Measurements from ENCODE around the gene CACNA1S.

CACNA1S gene

DNA sequence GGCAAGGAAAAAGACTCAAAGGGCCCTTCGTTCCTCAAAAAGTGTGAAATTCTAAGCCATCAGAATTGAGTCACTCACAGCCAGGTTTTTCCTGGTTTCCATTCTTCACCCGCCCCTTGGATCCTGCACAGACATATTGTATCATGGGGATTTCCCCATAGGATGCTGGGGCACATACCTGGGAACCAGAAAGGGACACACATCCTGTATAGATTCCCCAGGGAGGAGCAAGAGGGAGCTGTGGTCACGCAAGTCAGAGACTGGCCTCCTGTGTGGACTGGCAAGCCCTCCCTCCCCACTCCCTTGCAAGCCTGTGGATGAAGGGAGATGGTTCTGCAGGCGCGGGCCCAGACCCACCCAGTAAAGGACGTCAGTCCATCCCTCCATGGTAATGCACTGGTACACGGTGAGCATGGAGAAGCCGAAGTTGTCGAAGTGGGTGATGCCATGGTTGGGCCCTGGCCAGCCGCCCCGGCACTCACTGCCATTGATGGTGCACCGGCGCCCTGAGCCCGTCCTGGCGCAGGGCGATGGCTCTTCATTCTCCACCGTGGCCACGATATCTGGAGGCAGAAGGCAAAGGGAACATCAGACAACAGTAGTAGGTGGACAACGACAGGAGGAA lies 23.2 kb downstream of the CACNA1S start:
- no peaks in the 10 kb centered on the region for H3K9me2 ChIP-seq (ENCODE audit: low read depth, low read length)
- H3K9ac ChIP-seq (ENCODE audit: low read length) = no peak overlapping the region
- H3K27ac ChIP-seq (ENCODE audit: low read depth, low read length, poor library complexity, severe bottlenecking) = no peak overlapping the region
- H3F3A ChIP-seq (ENCODE audit: insufficient read depth, low read length) = no peaks in the 10 kb centered on the region
- no peak for TF ChIP-seq EZH2 (IDR thresholded peaks at IDR 0.05; ENCODE audit: borderline replicate concordance, low read length)
- TF ChIP-seq, protein P1, sequence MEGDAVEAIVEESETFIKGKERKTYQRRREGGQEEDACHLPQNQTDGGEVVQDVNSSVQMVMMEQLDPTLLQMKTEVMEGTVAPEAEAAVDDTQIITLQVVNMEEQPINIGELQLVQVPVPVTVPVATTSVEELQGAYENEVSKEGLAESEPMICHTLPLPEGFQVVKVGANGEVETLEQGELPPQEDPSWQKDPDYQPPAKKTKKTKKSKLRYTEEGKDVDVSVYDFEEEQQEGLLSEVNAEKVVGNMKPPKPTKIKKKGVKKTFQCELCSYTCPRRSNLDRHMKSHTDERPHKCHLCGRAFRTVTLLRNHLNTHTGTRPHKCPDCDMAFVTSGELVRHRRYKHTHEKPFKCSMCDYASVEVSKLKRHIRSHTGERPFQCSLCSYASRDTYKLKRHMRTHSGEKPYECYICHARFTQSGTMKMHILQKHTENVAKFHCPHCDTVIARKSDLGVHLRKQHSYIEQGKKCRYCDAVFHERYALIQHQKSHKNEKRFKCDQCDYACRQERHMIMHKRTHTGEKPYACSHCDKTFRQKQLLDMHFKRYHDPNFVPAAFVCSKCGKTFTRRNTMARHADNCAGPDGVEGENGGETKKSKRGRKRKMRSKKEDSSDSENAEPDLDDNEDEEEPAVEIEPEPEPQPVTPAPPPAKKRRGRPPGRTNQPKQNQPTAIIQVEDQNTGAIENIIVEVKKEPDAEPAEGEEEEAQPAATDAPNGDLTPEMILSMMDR (IDR thresholded peaks at IDR 0.05; ENCODE audit: low read length) = no peak
- no peak overlapping the region for H2AFZ ChIP-seq (ENCODE audit: low read length)
- H3K4me2 ChIP-seq (ENCODE audit: low read length) = no peak overlapping the region
- no peak overlapping the region for H3K4me3 ChIP-seq (ENCODE audit: low read depth, low read length, poor library complexity, severe bottlenecking)
- H3K9me3 ChIP-seq (ENCODE audit: low read length) = no peaks in the 10 kb centered on the region
- H3K4me1 ChIP-seq (ENCODE audit: insufficient read depth, low read length, severe bottlenecking) = no peaks in the 10 kb centered on the region
- H3K36me3 ChIP-seq (ENCODE audit: insufficient read depth, low read length) = no peaks in the 10 kb centered on the region
- H4K20me1 ChIP-seq (ENCODE audit: insufficient read depth, low read length) = no peaks in the 10 kb centered on the region
- no peaks in the 10 kb centered on the region for H3K79me2 ChIP-seq (ENCODE audit: insufficient read depth, low read length)
- H3K27me3 ChIP-seq (ENCODE audit: insufficient read depth, low read length) = peaks cover 4% of the 10 kb centered on the region

DNA sequence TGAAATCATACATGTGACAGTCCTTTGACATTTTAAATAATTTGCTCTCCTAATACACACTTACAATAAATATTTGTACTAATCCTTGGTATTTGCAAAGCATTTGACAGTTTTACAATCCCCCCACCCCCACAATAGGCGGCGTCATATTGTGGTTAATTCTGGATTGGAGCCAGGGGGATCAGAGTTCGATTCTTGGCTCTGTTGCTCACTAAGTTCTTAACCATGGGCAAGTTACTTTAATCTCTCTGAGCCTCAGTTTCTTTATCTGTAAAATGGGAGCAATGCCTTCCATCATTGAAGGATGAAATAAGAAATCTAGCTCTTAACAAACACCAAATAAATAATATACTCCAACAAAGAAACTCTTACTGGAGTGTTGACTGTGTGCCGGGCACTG lies 23.8 kb downstream of the CACNA1S start:
- H3F3A ChIP-seq (ENCODE audit: insufficient read depth, low read length) = no peaks in the 10 kb centered on the region
- TF ChIP-seq, protein P1 (IDR thresholded peaks at IDR 0.05; ENCODE audit: low read length) = no peak
- no peak for TF ChIP-seq EZH2 (IDR thresholded peaks at IDR 0.05; ENCODE audit: borderline replicate concordance, low read length)
- H3K4me3 ChIP-seq (ENCODE audit: low read depth, low read length, poor library complexity, severe bottlenecking) = no peak overlapping the region
- no peaks in the 10 kb centered on the region for H3K36me3 ChIP-seq (ENCODE audit: insufficient read depth, low read length)
- no peaks in the 10 kb centered on the region for H4K20me1 ChIP-seq (ENCODE audit: insufficient read depth, low read length)
- H3K79me2 ChIP-seq (ENCODE audit: insufficient read depth, low read length) = no peaks in the 10 kb centered on the region
- no peak overlapping the region for H2AFZ ChIP-seq (ENCODE audit: low read length)
- no peak overlapping the region for H3K27ac ChIP-seq (ENCODE audit: low read depth, low read length, poor library complexity, severe bottlenecking)
- no peaks in the 10 kb centered on the region for H3K9me3 ChIP-seq (ENCODE audit: low read length)
- H3K9me2 ChIP-seq (ENCODE audit: low read depth, low read length) = no peaks in the 10 kb centered on the region
- H3K4me1 ChIP-seq (ENCODE audit: insufficient read depth, low read length, severe bottlenecking) = no peaks in the 10 kb centered on the region
- H3K27me3 ChIP-seq (ENCODE audit: insufficient read depth, low read length) = peaks cover 4% of the 10 kb centered on the region
- H3K4me2 ChIP-seq (ENCODE audit: low read length) = no peak overlapping the region
- H3K9ac ChIP-seq (ENCODE audit: low read length) = no peak overlapping the region

DNA sequence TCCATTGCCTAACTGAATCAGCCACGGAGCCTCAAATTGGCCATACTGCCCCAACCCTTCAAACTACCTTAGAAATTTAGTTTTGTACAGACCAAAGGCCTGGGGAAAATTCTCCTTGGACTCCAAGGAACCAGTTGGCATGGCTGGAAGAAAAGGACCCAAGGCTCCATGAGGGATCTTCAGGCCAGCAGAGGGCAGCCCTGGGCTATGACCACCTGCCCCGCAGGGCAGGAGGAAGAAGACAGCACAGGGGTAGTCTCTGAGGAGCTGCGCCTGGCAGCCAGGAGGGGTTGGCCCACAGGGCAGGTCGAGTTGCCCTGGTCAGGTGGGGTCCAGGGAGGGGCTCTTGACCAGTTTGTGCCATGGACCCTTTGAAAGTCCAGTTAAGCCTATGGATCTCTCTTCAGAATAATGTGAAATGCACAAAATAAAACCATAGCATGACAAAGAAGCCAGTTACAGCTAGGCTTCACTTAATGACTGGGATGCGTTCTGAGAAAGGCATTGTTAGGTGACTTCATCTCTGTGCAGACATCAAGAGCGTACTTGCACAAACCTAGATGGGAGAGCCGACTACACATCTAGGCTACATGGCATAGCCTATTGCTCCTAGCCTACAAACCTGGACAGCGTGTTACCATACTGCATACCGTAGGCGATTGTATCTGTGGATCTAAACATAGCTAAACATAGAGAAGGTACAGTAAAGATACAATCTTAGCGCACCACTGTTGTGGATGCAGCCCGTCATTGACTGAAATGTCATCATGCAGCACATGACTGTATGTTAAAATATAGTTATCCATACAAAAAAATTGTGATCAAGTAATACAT lies 26.1 kb downstream of the CACNA1S start:
- TF ChIP-seq, protein P1 (IDR thresholded peaks at IDR 0.05; ENCODE audit: low read length) = peak; percentile 35
- no peak for TF ChIP-seq EZH2 (IDR thresholded peaks at IDR 0.05; ENCODE audit: borderline replicate concordance, low read length)
- Histone ChIP-seq H3F3A (ENCODE audit: insufficient read depth, low read length) (no peaks in the 10 kb centered on the region), H3K27ac (ENCODE audit: low read depth, low read length, poor library complexity, severe bottlenecking) (no peak overlapping the region), H2AFZ (ENCODE audit: low read length) (no peak overlapping the region), H4K20me1 (ENCODE audit: insufficient read depth, low read length) (no peaks in the 10 kb centered on the region), H3K27me3 (ENCODE audit: insufficient read depth, low read length) (no peaks in the 10 kb centered on the region; the same call in none of the 2 replicates), H3K79me2 (ENCODE audit: insufficient read depth, low read length) (no peaks in the 10 kb centered on the region), H3K9me3 (ENCODE audit: low read length) (no peaks in the 10 kb centered on the region), H3K4me3 (ENCODE audit: low read depth, low read length, poor library complexity, severe bottlenecking) (no peak overlapping the region), H3K9me2 (ENCODE audit: low read depth, low read length) (no peaks in the 10 kb centered on the region), H3K36me3 (ENCODE audit: insufficient read depth, low read length) (no peaks in the 10 kb centered on the region), H3K9ac (ENCODE audit: low read length) (no peak overlapping the region), H3K4me2 (ENCODE audit: low read length) (no peak overlapping the region), H3K4me1 (ENCODE audit: insufficient read depth, low read length, severe bottlenecking) (no peaks in the 10 kb centered on the region)
